HepG2 (cell line): Measurements from ENCODE around the gene PACS1. TPM values are rescaled to one million over a fixed set of nuclear protein-coding genes. Genes with fewer than 3 reads are reported as not detected.
A peak's percentile ranks its signal among the peaks of the same experiment; 100 is the strongest.

Experiments
- CAMTA2 ChIP-seq: sonication (generic); formaldehyde crosslinking; IDR thresholded peaks from 2 replicates; pipeline ENCODE4 v1.4.0; 2020; ENCODE audit warnings: mild to moderate bottlenecking, missing genetic modification reagents, borderline replicate concordance
- CENPT ChIP-seq: sonication (generic); formaldehyde crosslinking; IDR thresholded peaks from 2 replicates; pipeline ENCODE4 v1.8.0; 2022; ENCODE audit warnings: low read depth, mild to moderate bottlenecking, moderate library complexity, missing genetic modification reagents
- CREB1 ChIP-seq, 2 experiments: fragments of 450-650 bp in 1 of 2; IDR thresholded peaks; 2 replicates each; pipeline ENCODE4 v1.6.1; 2016 to 2017; ENCODE audit warnings: control low read depth in 1 of 2, mild to moderate bottlenecking in 1 of 2, missing compliant biosample characterization in 1 of 2, missing genetic modification characterization in 1 of 2
- FOXK2 ChIP-seq: fragments of 450-650 bp; IDR thresholded peaks from 2 replicates; pipeline ENCODE4 v1.6.1; 2016
- GATAD1 ChIP-seq: IDR thresholded peaks from 2 replicates; pipeline ENCODE4 v1.6.1; 2016; ENCODE audit warnings: missing genetic modification reagents, missing compliant biosample characterization
- GTF2F1 ChIP-seq: fragments of 150-350 bp; IDR thresholded peaks from 2 replicates; pipeline ENCODE4 v1.6.1; 2014; ENCODE audit warnings: low read length
- ISL2 ChIP-seq: sonication (generic); formaldehyde crosslinking; IDR thresholded peaks from 2 replicates; pipeline ENCODE4 v1.5.0; 2020; ENCODE audit warnings: missing genetic modification reagents
- ISX ChIP-seq: sonication (generic); formaldehyde crosslinking; conservative IDR thresholded peaks from 2 replicates; pipeline ENCODE4 v1.5.0; 2020; ENCODE audit warnings: missing genetic modification reagents
- JUN ChIP-seq: sonication (generic); formaldehyde crosslinking; IDR thresholded peaks from 2 replicates; pipeline ENCODE4 v1.4.0; 2020; ENCODE audit warnings: mild to moderate bottlenecking, missing genetic modification reagents
- KAT2B ChIP-seq: fragments of 150-350 bp; IDR thresholded peaks from 2 replicates; pipeline ENCODE4 v1.6.1; 2014; ENCODE audit warnings: low read depth, low read length, borderline replicate concordance
- MEF2D ChIP-seq: sonication (generic); formaldehyde crosslinking; IDR thresholded peaks from 2 replicates; pipeline ENCODE4 v1.5.1; 2020; ENCODE audit warnings: mild to moderate bottlenecking, missing genetic modification reagents
- NFIB ChIP-seq: sonication (generic); formaldehyde crosslinking; IDR thresholded peaks from 2 replicates; pipeline ENCODE4 v1.9.0; 2021; ENCODE audit warnings: missing genetic modification reagents, mild to moderate bottlenecking, borderline replicate concordance
- RAD21 ChIP-seq: fragments of 450-650 bp; formaldehyde crosslinking; IDR thresholded peaks from 2 replicates; pipeline ENCODE4 v1.5.0; 2020; ENCODE audit warnings: mild to moderate bottlenecking
- RXRA ChIP-seq: sonication (generic); formaldehyde crosslinking; IDR thresholded peaks from 2 replicates; pipeline ENCODE4 v1.5.1; 2020; ENCODE audit warnings: missing genetic modification reagents
- TGIF2 ChIP-seq: IDR thresholded peaks from 2 replicates; pipeline ENCODE4 v1.6.1; 2016; ENCODE audit warnings: control low read depth, missing compliant biosample characterization
- ZEB1 ChIP-seq: IDR thresholded peaks from 2 replicates; pipeline ENCODE4 v1.6.1; 2012; ENCODE audit warnings: mild to moderate bottlenecking, low read depth, inconsistent platforms; ENCODE audit not compliant: insufficient replicate concordance
- ZMYM4 ChIP-seq: sonication (generic); formaldehyde crosslinking; IDR thresholded peaks from 2 replicates; pipeline ENCODE4 v1.8.1; 2023; ENCODE audit warnings: mild to moderate bottlenecking, missing genetic modification reagents
- ZNF367 ChIP-seq: sonication (generic); formaldehyde crosslinking; IDR thresholded peaks from 2 replicates; pipeline ENCODE4 v1.4.0; 2020; ENCODE audit warnings: missing genetic modification reagents, borderline replicate concordance
- ZNF777 ChIP-seq: sonication (generic); formaldehyde crosslinking; IDR thresholded peaks from 2 replicates; pipeline ENCODE4 v1.4.0; 2020; ENCODE audit warnings: missing genetic modification reagents
- ZSCAN22 ChIP-seq: sonication (generic); formaldehyde crosslinking; IDR thresholded peaks from 2 replicates; pipeline ENCODE4 v1.4.0; 2020; ENCODE audit warnings: mild to moderate bottlenecking, missing genetic modification reagents
- polyA plus RNA-seq, 8 experiments: library from polyadenylated mRNA; depleted of rRNA in 3 of 8; stranded (reverse) in 7 of 8; unstranded in 1 of 8; fragments of >200 nt; fragmentation: Illumina TruSeq in 4 of 8; extraction: Trizol in 4 of 8; gene quantifications; 2 replicates each; pipeline versions ENCODE4 v1.2.1 to v1.2.3, GENCODE V29; 2011 to 2016; ENCODE audit warnings: low read depth in 4 of 8, missing spikeins in 1 of 8, mixed read lengths in 1 of 8; ENCODE audit not compliant: insufficient read depth in 1 of 8
- total RNA-seq, 5 experiments: library from RNA; depleted of rRNA; stranded (reverse); fragments of >200 nt; fragmentation: Illumina TruSeq; extraction: Trizol; gene quantifications; 2 replicates each; pipeline ENCODE4 v1.2.3, GENCODE V29; 2016; ENCODE audit warnings: low read depth in 1 of 5
- TF ChIP-seq, protein P1 (sequence below): fragments of 450-650 bp; IDR thresholded peaks from 2 replicates; pipeline ENCODE4 v1.6.1; 2016
- TF ChIP-seq, protein P2 (sequence below): sonication (generic); formaldehyde crosslinking; conservative IDR thresholded peaks from 2 replicates; pipeline ENCODE4 v1.4.0; 2020; ENCODE audit warnings: missing genetic modification reagents
- TF ChIP-seq, protein P3 (sequence below): sonication (generic); formaldehyde crosslinking; IDR thresholded peaks from 2 replicates; pipeline ENCODE4 v1.5.0; 2020; ENCODE audit warnings: missing genetic modification reagents
- TF ChIP-seq, protein P4 (sequence below): sonication (generic); formaldehyde crosslinking; IDR thresholded peaks from 2 replicates; pipeline ENCODE4 v1.8.0; 2022; ENCODE audit warnings: missing genetic modification reagents, low read depth, mild to moderate bottlenecking, borderline replicate concordance
- TF ChIP-seq, protein P5 (sequence below): IDR thresholded peaks from 2 replicates; pipeline ENCODE4 v1.6.1; 2016; ENCODE audit warnings: missing compliant biosample characterization, missing genetic modification reagents, borderline replicate concordance

Gene PACS1
- total and polyA plus RNA-seq, 2 of the 13 experiments (the other 11 are each of a cell fraction or from before 2014, with no cell fraction given), result 7.6 to 8.6 TPM

DNA sequence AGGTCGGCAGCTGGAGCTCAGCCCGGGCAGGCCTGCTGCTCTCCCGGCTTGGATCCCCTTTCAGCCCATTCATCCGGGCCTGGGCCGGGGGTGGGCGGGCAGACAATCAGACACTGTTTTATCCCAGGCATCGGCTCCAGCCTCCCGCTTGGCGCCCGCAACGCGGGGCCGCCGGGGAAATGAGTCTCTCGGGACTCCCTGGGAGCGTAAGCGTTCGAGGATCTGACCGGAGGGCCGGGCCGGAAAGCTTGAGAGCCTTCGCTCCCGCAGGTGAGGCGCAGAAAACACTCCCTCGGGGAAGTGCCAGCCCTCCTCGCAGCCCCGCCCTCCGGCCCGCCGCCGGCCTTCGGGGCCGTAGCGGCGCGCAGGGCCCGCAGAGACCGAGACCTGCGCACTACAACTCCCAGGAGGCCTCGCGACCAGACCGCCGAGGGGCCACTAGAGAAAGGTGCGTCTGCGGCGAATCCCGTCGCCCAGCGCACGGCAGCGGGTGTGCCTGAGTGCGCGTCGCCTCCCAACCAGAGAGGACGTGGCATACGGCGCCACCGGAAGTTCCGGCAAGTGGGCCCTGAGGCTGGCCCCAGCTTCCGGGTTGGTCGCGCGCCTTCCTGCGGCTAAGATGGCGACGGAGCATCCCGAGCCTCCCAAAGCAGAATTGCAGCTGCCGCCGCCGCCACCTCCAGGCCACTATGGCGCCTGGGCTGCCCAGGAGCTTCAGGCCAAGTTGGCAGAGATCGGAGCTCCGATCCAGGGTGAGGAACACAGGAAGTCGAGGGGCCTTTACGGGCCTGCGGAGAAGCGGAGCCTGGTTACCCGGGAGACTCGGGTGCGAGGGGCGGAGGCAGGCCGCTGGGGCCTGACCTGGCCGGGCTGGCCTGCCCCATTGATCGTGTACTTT, 18.1 kb upstream of the PACS1 start, which contains the start of gene SF3B2 (continued):
- TF ChIP-seq, protein P1, sequence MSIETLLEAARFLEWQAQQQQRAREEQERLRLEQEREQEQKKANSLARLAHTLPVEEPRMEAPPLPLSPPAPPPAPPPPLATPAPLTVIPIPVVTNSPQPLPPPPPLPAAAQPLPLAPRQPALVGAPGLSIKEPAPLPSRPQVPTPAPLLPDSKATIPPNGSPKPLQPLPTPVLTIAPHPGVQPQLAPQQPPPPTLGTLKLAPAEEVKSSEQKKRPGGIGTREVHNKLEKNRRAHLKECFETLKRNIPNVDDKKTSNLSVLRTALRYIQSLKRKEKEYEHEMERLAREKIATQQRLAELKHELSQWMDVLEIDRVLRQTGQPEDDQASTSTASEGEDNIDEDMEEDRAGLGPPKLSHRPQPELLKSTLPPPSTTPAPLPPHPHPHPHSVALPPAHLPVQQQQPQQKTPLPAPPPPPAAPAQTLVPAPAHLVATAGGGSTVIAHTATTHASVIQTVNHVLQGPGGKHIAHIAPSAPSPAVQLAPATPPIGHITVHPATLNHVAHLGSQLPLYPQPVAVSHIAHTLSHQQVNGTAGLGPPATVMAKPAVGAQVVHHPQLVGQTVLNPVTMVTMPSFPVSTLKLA, result peak; percentile 59
- TF ChIP-seq CENPT (CRISPR knock-in tag) (no peak), NFIB (no peak), KAT2B (no peak), ZEB1 (peak; percentile 76), CREB1 (IDR thresholded peaks at IDR 0.05) (peak; percentile 88), CREB1 (CRISPR knock-in tag; IDR thresholded peaks at IDR 0.05) (peak; percentile 93), ZNF777 (CRISPR knock-in tag) (no peak; the same call in 1 of the 2 replicates), ZNF367 (CRISPR knock-in tag) (0 out of 2 replicates have a peak, but pooled peaks have one; percentile 12), ISL2 (CRISPR knock-in tag) (peak; percentile 78), JUN (no peak), ISX (CRISPR knock-in tag) (no peak), ZMYM4 (CRISPR knock-in tag) (peak; percentile 70; the same call in 1 of the 2 replicates), RAD21 (CRISPR knock-in tag) (0 out of 2 replicates have a peak, but pooled peaks have one; percentile 20), CAMTA2 (no peak), RXRA (CRISPR knock-in tag) (peak; percentile 67), MEF2D (peak; percentile 45), FOXK2 (no peak), GATAD1 (CRISPR knock-in tag) (peak; percentile 96), ZSCAN22 (CRISPR knock-in tag) (no peak), TGIF2 (CRISPR knock-in tag) (peak; percentile 48; the same call in 1 of the 2 replicates), GTF2F1 (no peak)
- TF ChIP-seq, protein P2, sequence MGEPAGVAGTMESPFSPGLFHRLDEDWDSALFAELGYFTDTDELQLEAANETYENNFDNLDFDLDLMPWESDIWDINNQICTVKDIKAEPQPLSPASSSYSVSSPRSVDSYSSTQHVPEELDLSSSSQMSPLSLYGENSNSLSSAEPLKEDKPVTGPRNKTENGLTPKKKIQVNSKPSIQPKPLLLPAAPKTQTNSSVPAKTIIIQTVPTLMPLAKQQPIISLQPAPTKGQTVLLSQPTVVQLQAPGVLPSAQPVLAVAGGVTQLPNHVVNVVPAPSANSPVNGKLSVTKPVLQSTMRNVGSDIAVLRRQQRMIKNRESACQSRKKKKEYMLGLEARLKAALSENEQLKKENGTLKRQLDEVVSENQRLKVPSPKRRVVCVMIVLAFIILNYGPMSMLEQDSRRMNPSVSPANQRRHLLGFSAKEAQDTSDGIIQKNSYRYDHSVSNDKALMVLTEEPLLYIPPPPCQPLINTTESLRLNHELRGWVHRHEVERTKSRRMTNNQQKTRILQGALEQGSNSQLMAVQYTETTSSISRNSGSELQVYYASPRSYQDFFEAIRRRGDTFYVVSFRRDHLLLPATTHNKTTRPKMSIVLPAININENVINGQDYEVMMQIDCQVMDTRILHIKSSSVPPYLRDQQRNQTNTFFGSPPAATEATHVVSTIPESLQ, result peak; percentile 92
- TF ChIP-seq, protein P3, sequence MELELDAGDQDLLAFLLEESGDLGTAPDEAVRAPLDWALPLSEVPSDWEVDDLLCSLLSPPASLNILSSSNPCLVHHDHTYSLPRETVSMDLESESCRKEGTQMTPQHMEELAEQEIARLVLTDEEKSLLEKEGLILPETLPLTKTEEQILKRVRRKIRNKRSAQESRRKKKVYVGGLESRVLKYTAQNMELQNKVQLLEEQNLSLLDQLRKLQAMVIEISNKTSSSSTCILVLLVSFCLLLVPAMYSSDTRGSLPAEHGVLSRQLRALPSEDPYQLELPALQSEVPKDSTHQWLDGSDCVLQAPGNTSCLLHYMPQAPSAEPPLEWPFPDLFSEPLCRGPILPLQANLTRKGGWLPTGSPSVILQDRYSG (CRISPR knock-in tag), result 0 out of 2 replicates have a peak, but pooled peaks have one; percentile 73
- TF ChIP-seq, protein P4, sequence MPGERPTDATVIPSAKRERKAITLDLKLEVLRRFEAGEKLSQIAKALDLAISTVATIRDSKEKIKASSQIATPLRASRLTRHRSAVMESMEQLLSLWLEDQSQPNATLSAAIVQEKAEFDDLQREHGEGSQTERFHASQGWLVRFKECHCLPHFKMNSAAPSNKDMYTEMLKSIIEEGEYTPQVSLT (CRISPR knock-in tag), result no peak
- TF ChIP-seq, protein P5, sequence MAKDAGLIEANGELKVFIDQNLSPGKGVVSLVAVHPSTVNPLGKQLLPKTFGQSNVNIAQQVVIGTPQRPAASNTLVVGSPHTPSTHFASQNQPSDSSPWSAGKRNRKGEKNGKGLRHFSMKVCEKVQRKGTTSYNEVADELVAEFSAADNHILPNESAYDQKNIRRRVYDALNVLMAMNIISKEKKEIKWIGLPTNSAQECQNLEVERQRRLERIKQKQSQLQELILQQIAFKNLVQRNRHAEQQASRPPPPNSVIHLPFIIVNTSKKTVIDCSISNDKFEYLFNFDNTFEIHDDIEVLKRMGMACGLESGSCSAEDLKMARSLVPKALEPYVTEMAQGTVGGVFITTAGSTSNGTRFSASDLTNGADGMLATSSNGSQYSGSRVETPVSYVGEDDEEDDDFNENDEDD (CRISPR knock-in tag), result peak; percentile 75; the same call in 1 of the 2 replicates
